ENCODE measurements around the gene RIMKLB.

- TF ChIP-seq, protein P1, sequence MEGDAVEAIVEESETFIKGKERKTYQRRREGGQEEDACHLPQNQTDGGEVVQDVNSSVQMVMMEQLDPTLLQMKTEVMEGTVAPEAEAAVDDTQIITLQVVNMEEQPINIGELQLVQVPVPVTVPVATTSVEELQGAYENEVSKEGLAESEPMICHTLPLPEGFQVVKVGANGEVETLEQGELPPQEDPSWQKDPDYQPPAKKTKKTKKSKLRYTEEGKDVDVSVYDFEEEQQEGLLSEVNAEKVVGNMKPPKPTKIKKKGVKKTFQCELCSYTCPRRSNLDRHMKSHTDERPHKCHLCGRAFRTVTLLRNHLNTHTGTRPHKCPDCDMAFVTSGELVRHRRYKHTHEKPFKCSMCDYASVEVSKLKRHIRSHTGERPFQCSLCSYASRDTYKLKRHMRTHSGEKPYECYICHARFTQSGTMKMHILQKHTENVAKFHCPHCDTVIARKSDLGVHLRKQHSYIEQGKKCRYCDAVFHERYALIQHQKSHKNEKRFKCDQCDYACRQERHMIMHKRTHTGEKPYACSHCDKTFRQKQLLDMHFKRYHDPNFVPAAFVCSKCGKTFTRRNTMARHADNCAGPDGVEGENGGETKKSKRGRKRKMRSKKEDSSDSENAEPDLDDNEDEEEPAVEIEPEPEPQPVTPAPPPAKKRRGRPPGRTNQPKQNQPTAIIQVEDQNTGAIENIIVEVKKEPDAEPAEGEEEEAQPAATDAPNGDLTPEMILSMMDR (IDR thresholded peaks at IDR 0.05 in 8 of 11, conservative IDR thresholded peaks at IDR 0.05 in 3 of 11): no peak
- TF ChIP-seq POLR2A (IDR thresholded peaks at IDR 0.05): no peak
Observed at GRCh38 chr12:8817856-8818255, 120.1 kb downstream of the RIMKLB start.
